ENCODE data around the gene GPC5.
"Not testable (repeated sequence)": the region's sequence is repeated elsewhere in the genome, so short reads cannot be mapped to it uniquely, and the experiment has no call there.

GPC5 gene

DNA sequence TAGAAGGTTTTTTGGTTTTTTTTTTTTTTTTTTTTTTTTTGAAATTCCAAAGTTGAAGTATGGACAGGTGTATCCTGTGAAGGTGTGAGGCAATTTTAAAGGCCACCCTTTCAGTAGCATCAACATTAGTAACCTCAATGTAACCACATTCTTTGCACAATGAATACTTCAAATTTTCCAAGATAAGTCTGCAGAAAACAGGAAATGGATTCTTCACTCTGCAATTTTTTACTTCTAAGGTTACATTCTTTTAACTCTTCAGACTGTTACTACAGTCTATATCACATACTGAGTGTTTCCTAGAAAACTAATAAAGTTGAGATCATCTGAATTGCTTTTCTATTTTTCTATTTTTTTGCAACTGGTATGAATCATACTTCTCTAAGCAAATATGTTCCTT, 1259.1 kb downstream of the GPC5 start:
- DNase-seq (ENCODE audit: low read depth) = no peak

DNA sequence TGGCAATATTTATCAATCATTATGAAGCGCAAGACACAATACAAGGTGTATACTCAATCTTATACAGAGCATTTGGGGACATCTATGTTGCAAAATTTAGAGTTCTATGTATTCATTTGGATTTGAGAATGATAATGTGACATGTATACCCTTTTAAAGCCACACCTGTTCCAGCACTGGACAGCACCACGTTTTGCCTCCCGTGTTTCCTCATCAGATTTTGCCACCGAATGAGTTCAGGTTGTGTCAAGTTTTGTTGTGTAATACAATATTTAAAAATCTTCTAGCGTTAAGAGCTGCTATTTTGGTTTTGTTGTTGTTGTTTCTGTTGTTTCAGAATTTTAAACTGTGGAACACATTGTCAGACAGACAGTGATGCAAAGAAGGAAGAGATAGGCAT, 1259.9 kb downstream of the GPC5 start:
- no peak for DNase-seq (ENCODE audit: low read depth)

DNA sequence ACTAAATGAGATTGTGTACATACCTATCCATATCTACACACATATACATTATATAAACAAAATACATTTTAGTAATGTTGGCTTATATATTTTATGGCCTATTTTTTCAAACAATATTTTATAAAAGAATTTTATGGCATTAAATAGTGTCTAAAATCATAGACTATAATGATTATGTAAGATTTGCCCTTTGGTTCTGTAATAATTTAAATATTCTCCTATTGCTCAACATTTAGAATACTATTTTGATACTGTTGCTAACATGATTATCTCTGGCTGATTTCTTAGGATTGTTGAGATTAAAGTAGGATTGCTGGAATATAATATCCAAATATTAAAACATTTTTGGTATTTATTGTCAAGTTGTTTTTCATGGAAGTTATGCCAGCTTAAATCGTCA, 1263.0 kb downstream of the GPC5 start:
- DNase-seq (ENCODE audit: low read depth) = no peak

DNA sequence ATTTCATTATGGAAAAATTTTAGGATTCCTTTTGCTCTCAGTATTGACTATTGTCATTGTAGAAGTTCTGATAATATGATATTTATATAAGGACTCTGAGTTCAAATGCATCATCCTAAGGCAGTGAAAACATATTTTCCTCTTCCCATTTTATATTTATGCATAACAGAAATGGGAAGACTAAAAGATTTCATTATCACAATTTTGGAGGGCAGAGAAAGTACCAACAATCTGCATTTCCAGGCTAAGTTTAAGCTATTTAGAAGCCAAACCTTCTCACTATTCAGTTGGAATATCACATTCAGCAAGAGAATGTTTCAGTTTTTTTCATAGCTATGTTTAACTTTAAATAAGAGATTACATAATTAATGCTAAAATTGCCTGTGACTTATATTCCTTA, 1269.7 kb downstream of the GPC5 start:
- no peak for DNase-seq (ENCODE audit: low read depth)

DNA sequence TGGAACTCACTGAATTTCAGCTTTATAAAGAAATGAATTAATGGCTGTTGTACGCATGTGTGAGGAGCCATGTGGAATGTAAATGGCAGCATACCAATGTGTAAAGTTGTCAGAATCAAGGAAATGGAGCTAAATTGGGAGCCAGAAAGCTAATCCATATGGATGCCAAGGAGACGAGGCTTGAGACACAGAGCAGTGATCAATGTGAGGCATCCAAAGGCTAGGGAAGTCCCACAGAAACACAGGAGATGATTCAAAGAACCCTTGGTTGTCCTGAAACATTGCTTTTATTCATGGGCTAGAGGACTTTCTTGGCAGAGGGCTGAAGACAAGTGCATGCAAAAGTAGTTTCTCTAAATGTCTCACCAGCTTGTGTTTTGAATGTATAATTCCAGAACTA, 1271.7 kb downstream of the GPC5 start:
- no peak for DNase-seq (ENCODE audit: low read depth)

DNA sequence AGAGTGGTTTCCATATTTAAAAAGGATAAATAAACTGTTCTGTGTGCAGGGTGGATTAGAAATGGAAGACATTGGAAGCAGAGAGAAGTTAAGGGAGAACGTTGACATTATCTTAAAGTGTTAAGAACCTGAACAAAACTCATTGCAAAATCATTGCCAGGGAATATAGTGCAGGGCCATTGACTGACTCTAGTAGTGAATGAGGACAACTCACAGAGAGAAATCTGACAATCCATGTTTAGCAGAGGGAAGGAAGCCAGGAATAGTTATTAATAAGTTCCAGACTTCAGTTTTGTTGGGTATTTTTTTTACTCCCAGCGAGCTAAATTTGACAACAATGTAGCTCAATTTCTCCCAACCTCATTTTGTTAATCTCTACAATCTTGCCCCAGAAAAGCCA, 1273.4 kb downstream of the GPC5 start:
- DNase-seq (ENCODE audit: low read depth) = no peak

DNA sequence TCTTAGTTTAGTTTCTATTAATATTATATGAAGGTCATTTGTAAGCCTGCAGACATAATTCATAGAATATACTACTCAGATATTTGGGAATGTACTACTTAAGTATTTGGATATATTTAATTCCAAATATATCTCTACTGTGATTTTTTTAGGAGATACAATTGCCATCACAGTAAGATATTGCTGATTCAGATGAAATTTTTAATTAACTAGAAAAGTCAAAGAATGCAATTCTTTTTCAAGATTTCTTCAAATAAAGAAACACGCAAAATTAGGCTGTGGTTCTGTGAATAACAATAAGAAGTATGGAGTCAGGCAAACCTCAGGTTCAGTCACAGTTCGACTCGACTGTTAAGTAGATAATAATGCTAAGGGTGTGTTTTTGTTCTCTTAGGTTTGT, 1277.8 kb downstream of the GPC5 start:
- no peak for DNase-seq (ENCODE audit: low read depth)

DNA sequence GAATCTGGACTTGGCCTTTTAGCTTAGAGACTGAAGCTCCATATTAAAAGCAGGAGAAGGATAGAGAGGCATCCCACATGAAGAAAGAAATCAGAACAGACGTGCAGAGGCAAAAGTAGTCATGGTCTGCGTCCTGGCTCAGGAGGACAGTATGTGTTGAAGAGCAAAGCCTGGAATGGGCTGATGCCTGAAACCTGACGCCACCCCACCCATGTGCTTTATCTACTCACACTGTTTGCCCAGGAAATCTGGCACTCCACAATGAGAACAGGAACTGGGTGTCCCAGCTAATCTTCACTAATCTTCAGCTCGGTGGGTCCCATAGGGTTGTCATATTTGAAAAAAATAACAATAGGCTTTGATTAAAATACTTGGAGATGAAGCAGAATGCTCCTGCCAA, 1279.2 kb downstream of the GPC5 start:
- DNase-seq (ENCODE audit: low read depth) = no peak

DNA sequence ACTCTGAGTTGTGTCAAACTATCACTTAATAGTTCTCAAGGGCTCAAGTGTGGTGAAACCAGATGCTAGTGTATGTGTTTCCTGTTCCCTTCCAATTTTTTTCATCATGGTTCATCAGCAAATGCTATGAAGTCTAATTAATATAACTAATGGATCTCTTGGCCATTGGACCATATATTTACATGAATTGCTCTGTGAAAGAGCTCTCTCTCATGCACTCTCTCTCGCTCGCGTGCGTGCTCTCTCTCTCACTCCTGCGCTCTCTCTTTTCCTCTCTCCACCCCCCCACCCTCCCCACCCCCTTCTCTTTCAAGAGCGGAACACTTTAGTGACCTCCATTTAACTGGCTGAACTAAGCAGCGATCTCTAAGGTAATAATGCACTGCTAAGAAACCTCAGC, 1281.2 kb downstream of the GPC5 start:
- DNase-seq (ENCODE audit: low read depth) = no peak

DNA sequence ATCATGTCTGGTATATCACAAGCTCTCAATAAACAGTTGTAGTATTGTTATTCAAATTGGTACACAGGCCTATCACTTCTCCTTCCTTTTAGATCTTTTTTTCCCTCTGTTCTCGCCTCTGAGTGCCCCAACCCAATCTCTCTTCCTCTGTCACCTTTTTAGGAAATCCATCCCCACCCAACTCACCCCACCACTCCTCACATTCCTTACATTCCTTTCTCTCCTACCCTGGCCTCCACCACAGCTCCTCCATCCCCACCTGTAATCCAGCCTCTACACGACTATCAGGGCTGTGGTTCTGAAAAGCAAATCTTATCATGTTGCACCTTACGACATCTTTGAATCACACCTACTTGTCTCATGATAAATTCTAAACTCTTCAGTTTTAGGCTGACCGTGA, 1282.8 kb downstream of the GPC5 start:
- DNase-seq (ENCODE audit: low read depth) = no peak

DNA sequence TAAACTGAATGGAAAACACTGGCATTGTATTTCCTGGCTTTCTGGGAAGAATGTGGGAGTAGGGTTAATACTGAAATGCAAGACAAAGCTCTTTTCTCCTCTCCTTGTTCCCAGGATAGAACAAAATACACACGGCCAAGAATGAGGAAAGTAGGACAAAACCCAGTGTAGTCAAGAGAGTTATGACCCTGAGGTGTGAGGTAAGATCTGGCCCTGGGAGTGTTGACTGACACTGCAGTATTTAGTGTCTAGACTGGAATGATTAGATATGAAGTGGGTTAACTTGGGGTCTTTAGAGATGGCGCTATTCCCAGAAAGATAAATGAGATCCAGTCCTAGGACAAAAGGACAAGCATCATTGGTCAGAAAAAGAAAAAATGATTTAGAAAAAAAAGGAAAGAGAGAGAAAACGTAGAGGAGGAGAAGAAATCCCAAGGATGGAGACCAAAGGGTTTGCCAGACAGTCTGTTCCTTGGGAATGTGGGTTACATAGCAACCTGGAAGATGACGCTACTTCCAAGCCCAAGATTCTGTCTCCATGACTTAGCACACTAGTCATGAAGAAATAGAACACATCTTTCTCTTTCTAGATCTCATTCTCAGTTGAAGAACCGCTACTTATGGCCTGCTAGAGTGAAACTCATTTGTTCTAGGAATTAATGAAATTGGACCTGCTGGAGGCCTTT, 1284.6 kb downstream of the GPC5 start:
- DNase-seq (ENCODE audit: low read depth) = no peak

DNA sequence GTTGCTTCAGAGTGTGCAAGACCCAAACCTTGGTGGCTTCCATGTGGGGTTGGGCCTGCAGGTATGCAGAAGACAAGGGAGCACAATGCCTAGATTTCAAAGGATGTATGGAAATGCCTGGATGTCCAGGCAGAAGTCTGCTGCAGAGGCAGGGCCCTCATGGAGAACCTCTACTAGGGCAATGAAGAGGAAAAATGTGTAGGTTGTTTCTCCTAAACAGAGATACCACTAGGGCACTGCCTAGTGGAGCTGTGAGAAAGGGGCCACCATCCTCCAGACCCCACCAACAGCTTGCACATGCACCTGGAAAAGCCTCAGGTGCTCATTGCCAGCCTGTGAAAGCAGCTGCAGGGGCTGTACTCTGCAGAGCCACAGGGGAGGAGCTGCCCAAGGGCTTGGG, 1295.6 kb downstream of the GPC5 start:
- no peak for DNase-seq (ENCODE audit: low read depth)

DNA sequence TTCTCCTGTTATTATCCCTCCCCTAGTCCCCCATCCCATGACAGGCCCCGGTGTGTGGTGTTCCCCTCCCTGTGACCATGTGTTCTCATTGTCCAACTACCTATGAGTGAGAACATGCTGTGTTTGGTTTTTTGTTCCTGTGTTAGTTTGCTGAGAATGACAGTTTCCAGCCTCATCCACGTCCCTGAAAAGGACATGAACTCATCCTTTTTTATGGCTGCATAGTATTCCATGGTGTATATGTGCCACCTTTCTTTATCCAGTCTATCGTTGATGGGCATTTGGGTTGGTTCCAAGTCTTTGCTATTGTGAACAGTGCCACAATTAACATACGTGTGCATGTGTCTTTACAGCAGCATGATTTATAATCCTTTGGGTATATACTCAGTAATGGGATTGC, 1297.4 kb downstream of the GPC5 start:
- not testable (repeated sequence) for DNase-seq (ENCODE audit: low read depth)

DNA sequence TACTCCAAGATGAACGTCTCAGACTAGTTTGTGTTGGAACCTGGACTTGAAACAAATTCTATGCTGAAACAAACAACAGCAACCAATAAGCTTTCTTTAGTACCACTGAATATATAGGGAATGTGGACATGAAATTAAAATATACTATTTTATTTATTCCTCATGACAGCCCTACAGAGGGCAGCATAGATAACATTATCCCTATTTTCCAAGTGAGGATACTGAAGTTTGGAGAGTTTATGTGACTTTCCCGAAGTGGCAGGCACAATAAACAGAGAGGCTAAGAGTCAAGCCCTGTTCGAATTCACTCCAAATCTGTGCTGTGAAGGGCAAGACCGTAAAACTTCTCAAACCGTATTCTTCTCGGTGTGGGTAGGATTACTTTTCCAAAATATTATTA, 1318.3 kb downstream of the GPC5 start:
- no peak for DNase-seq (ENCODE audit: low read depth)

DNA sequence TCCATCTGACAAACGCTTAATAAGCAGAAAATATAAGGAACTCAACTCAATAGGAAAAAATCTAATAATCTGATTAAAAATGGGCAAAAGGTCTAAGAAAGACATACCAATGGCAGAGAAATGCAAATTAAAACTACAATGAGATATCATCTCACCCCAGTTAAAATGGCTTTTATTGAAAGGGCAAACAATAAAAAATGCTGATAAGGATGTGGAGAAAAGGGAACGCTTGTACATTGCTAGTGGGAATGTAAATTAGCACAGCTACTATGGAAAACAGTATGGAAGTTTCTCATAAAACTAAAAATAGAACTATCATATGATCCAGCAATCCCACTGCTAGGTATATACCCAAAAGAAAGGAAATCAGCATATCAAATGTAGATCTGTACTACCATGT, 1319.4 kb downstream of the GPC5 start:
- DNase-seq (ENCODE audit: low read depth) = no peak

DNA sequence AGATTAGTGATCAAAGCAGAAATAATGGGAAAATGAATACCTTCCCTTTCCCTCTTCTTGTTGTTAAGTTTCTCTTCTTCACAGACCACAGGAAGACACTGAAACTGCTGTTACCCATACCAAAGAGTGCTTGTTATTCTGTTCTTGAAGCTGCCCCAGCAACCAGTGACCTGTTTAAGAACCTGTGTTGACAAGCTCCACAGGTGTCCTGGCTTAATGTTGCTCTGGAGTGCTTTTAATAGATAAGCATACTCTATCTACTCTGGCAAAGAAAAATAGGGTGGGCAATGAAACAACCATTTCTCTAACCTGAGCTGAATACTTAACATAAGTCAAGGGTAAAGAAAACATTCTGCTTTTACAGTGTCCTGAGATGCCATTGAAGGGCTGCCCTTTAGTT, 1321.4 kb downstream of the GPC5 start:
- no peak for DNase-seq (ENCODE audit: low read depth)

DNA sequence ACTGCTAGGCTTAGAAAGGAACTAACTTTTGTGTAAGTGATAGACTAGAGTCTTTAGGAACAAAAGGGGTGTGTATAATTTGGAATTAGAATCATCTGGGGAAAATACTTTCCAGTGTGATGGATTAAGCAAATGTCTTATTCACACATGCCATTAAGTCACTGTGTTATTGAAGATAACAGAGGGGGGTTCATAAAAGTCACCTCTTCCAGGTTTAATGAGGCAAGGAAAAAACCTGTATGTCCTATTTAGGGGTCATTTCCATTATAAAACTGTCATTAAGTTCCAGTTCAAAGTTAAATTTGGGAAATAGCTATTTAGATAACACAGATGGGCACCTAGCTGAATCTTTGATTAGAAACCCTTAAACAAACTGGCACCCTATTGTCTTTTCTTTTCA, 1323.2 kb downstream of the GPC5 start:
- DNase-seq (ENCODE audit: low read depth) = no peak

DNA sequence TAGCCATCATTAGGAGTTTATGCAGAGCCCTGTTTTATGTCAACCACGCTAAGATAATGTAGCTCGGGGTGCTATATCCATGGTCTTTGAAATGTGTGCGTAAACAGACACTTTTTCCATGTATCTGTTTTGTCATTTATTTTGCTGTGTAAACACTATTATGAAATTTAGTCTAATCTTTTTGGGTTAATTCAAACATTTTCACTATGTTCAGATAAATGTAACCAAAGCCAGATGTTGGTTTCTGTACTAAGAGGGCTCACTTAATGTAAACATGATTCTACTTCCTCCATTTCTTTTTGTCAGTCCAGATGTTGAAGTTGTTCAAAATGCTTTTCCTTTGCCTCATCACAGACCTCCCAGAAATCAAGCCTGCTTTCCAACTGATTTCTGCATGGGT, 1328.7 kb downstream of the GPC5 start:
- no peak for DNase-seq (ENCODE audit: low read depth)

DNA sequence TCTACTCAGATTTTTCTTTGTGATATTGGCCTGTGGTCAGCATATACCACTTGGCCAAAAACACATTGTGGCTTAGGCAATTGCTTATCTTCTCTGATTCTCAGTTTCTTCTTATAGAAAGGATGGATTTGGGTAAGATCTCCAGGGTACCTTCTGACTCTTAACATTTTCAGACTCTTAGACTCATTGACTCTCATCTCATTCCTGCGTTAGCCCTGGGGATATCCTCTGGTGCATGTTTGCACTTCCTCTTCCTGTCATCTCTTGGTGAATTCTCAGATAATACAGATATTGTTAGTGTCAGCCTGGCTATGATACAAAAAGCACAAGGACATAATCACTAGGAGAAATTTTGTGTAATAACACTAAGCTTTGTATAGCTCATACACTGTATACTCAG, 1335.6 kb downstream of the GPC5 start:
- no peak for DNase-seq (ENCODE audit: low read depth)

DNA sequence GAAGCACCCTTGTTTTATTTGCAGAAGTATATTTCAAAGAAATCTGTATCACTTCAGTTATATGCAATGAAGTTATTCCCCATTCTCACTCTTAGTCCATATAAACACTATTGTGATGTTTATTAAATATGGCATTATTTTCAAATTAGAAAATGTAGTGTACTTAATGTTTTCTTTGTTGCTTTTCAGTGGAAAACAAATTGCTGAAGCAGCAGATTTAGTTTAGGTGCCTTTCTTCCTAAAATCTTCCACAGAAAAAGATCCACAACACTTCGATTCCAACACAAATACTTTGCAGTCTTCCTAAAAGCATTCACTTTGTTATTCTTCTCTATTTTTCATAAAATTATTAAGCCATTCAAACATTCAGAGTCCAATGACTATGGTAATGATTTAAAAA, 1336.1 kb downstream of the GPC5 start:
- no peak for DNase-seq (ENCODE audit: low read depth)

DNA sequence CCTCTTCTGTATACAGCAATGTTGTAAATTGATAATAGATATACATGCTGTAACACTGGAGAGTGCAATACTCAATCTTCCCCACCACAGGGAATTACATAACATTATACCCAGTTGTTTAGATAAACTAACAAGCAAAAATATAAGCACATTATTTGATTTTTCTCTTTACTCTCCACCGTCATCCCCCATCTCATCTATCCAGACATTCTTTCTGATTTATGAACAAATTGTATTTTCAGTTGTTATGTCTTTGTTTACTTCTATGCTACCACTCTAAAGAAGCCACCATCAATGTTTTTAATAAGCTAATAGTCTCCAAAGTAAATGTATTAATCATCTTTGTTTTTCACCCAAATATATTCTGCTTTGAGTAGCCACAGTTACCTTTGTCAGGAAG, 1337.5 kb downstream of the GPC5 start:
- no peak for DNase-seq (ENCODE audit: low read depth)

DNA sequence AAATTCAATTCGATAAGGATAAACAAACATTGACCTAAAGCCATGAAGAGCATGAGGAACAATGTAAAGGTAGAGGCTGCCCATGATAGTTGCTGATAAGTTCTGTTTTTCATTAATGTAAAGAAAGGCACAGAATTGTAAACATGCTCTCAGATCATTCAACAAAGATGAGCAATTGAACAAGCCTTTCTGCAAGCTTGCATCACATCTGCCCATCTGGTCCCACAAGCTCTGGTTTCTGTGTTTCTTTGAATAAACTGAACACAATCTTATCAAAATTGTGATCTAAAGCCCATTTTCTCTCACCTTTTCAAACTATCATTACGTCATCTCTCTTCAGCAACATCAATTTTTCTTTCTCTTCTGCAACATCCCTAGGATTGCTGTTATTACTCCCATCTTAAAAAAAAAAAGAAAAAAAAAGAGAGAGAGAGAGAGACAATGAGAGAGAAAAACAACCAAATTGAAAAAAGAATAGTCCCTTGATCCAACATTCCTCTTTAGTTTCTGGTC, 1340.9 kb downstream of the GPC5 start:
- DNase-seq (ENCODE audit: low read depth) = no peak

DNA sequence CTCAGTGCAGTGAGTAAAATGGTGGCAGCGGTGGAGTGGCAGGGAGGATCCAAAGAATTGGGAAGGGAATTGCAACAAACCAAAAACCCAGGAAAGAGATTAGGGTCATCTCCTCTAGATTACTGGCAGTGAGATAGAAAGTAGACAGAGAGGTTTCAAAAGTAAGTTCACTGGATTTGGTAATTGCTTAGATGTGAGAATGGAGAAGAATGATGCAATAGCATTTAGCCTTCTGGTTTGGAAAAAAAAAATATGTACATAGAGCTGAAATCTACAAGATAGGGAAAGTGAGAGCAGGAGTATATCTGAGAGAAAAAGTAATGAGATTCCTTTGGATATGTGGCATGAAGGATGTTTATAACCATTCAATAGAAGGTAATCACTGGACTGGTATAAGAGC, 1345.6 kb downstream of the GPC5 start:
- DNase-seq (ENCODE audit: low read depth) = no peak

DNA sequence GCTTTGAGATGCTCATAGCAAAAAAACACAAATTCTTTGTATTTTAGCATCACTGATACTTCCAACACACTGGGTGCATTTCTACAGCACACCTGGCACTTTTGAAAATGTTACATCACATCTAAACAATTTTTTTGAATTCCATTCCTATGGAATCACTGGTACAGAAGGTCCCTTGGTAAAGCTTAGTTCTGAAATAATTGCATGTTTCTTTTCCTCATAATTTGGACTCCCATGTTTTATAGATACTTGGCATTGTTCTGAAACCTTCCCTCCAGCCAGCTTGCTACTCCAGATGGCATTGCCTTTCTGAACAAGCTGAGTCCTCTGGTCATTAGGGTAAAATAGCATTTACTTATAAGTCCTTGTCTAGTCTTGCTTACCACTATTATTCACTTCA, 1346.8 kb downstream of the GPC5 start:
- DNase-seq (ENCODE audit: low read depth) = no peak

DNA sequence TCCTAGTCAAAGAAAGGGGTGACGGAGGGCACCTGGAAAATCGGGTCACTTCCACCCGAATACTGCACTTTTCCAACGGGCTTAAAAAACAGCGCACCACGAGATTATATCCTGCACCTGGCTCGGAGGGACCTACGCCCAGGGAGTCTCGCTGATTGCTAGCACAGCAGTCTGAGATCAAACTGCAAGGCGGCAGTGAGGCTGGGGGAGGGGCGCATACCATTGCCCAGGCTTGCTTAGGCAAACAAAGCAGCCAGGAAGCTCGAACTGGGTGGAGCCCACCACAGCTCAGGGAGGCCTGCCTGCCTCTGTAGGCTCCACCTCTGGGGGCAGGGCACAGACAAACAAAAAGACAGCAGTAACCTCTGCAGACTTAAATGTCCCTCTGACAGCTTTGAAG, 1354.3 kb downstream of the GPC5 start:
- DNase-seq (ENCODE audit: low read depth) = not testable (repeated sequence)
